ENCODE data around the gene UAP1. TPM values are rescaled to one million over a fixed set of nuclear protein-coding genes. Genes with fewer than 3 reads are reported as not detected.

Gene UAP1
- total and polyA plus RNA-seq, 2 donors (not counting 1 experiment from before 2014, with no cell fraction given): 5.3 to 16.4 TPM

GRCh38 chr1:162564762-162565218, 3.3 kb downstream of the UAP1 start:
- TF ChIP-seq EZH2 (IDR thresholded peaks at IDR 0.05; ENCODE audit: borderline replicate concordance, insufficient read depth, low read depth, low read length, poor library complexity, severe bottlenecking): no peak
- TF ChIP-seq, protein P1, sequence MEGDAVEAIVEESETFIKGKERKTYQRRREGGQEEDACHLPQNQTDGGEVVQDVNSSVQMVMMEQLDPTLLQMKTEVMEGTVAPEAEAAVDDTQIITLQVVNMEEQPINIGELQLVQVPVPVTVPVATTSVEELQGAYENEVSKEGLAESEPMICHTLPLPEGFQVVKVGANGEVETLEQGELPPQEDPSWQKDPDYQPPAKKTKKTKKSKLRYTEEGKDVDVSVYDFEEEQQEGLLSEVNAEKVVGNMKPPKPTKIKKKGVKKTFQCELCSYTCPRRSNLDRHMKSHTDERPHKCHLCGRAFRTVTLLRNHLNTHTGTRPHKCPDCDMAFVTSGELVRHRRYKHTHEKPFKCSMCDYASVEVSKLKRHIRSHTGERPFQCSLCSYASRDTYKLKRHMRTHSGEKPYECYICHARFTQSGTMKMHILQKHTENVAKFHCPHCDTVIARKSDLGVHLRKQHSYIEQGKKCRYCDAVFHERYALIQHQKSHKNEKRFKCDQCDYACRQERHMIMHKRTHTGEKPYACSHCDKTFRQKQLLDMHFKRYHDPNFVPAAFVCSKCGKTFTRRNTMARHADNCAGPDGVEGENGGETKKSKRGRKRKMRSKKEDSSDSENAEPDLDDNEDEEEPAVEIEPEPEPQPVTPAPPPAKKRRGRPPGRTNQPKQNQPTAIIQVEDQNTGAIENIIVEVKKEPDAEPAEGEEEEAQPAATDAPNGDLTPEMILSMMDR (IDR thresholded peaks at IDR 0.05): no peak
- H3K27me3 ChIP-seq (replicated peaks in 1 of 4; ENCODE audit: control extremely low read depth in 1 of 4, control insufficient read depth in 3 of 4, insufficient read depth in 4 of 4, low read length in 3 of 4): no peaks in the 10 kb centered on the region
- Mint-ChIP-seq H3K9me3 (ENCODE audit: insufficient read depth) (no peaks in the 10 kb centered on the region), H3K27ac (no peak overlapping the region), H3K27me3 (no peaks in the 10 kb centered on the region), H3K4me1 (peaks cover 27% of the 10 kb centered on the region), H3K4me3 (no peak overlapping the region)
- no peaks in the 10 kb centered on the region for H3K79me2 ChIP-seq (ENCODE audit: control insufficient read depth, insufficient read depth, low read length)
- DNase-seq (no peak), ATAC-seq (ENCODE audit: low read depth) (no peak)
- H3K36me3 ChIP-seq (replicated peaks in 1 of 2; ENCODE audit: control extremely low read depth in 1 of 2, control insufficient read depth in 1 of 2, extremely low read depth in 1 of 2, insufficient read depth in 2 of 2, low read length in 1 of 2): peaks cover 0 to 1% of the 10 kb centered on the region in 2 experiments
- POLR2A ChIA-PET: no interaction called here
- H4K20me1 ChIP-seq (ENCODE audit: control insufficient read depth, insufficient read depth, low read length, poor library complexity, severe bottlenecking): no peaks in the 10 kb centered on the region
- intact Hi-C loops (cut with micrococcal nuclease): loop anchor here (5.0 to 10.0 kb wide), 2 partner anchors 230 to 797 kb away; partner anchors contain the start of genes ATF6 and HSD17B7
- no peaks in the 10 kb centered on the region for H3K9me3 ChIP-seq (ENCODE audit: control extremely low read depth in 1 of 3, control insufficient read depth in 2 of 3, insufficient read depth in 1 of 3, low read length in 2 of 3)
- CTCF ChIA-PET: no interaction called here
- no peak overlapping the region for H3K4me2 ChIP-seq (replicated peaks; ENCODE audit: low read depth, low read length, poor library complexity, severe bottlenecking)
- no peak overlapping the region for H3K4me3 ChIP-seq (ENCODE audit: control extremely low read depth in 1 of 5, extremely low read depth in 1 of 5, insufficient read depth in 1 of 5, low read depth in 2 of 5, low read length in 4 of 5)
- no peak overlapping the region for H3K27ac ChIP-seq (ENCODE audit: low read length in 2 of 2)
- H3K9ac ChIP-seq (ENCODE audit: low read length): no peak overlapping the region
- peaks cover 11 to 15% of the 10 kb centered on the region in 2 donors for H3K4me1 ChIP-seq (ENCODE audit: control insufficient read depth in 2 of 2, insufficient read depth in 2 of 2, low read length in 2 of 2)
- no peak overlapping the region for H2AFZ ChIP-seq (ENCODE audit: insufficient read depth, low read depth, low read length, poor library complexity, severe bottlenecking)
- no CpG with 5 or more reads among the region's 5 CpGs for WGBS (ENCODE audit: insufficient coverage)

DNA sequence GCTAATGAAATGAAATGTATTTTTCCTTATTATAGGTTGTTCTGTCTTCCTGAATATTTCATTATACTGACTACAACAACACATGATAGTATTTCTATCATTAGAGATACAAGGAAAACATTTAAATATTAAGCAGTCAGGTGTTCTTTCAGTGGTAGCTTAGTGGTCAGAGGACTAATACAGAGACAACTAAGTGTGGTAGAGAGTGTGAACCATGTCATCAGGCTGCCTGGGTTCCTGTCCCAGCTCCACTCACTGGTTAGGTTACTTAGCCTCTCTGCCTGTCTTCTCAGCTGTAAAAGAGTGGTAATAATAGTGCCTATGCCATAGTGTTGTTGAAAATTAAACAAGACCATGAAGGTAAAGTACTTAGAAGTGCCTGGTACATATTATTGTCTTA, 3.9 kb downstream of the UAP1 start:
- Mint-ChIP-seq H3K4me1 (peaks cover 23% of the 10 kb centered on the region), H3K27ac (no peak overlapping the region), H3K4me3 (no peak overlapping the region), H3K9me3 (ENCODE audit: insufficient read depth) (no peaks in the 10 kb centered on the region), H3K27me3 (no peaks in the 10 kb centered on the region)
- ChIA-PET CTCF (no interaction called here), POLR2A (no interaction called here)
- DNase-seq (no peak), ATAC-seq (ENCODE audit: low read depth) (no peak)
- intact Hi-C loops (cut with micrococcal nuclease): loop anchor here (10.0 kb wide), 1 partner anchor 229 kb away; the partner anchor contains the start of gene HSD17B7
- H3K9me3 ChIP-seq (ENCODE audit: control extremely low read depth in 1 of 3, control insufficient read depth in 2 of 3, insufficient read depth in 1 of 3, low read length in 2 of 3): no peaks in the 10 kb centered on the region
- H3K9ac ChIP-seq (ENCODE audit: low read length): no peak overlapping the region
- peaks cover 11 to 15% of the 10 kb centered on the region in 2 donors for H3K4me1 ChIP-seq (ENCODE audit: control insufficient read depth in 2 of 2, insufficient read depth in 2 of 2, low read length in 2 of 2)
- TF ChIP-seq, protein P1 (IDR thresholded peaks at IDR 0.05): no peak
- no peak for TF ChIP-seq EZH2 (IDR thresholded peaks at IDR 0.05; ENCODE audit: borderline replicate concordance, insufficient read depth, low read depth, low read length, poor library complexity, severe bottlenecking)
- no peaks in the 10 kb centered on the region for H3K79me2 ChIP-seq (ENCODE audit: control insufficient read depth, insufficient read depth, low read length)
- no peaks in the 10 kb centered on the region for H4K20me1 ChIP-seq (ENCODE audit: control insufficient read depth, insufficient read depth, low read length, poor library complexity, severe bottlenecking)
- peaks cover 0 to 1% of the 10 kb centered on the region in 2 experiments for H3K36me3 ChIP-seq (replicated peaks in 1 of 2; ENCODE audit: control extremely low read depth in 1 of 2, control insufficient read depth in 1 of 2, extremely low read depth in 1 of 2, insufficient read depth in 2 of 2, low read length in 1 of 2)
- H3K27ac ChIP-seq (ENCODE audit: low read length in 2 of 2): no peak overlapping the region
- H3K27me3 ChIP-seq (replicated peaks in 1 of 4; ENCODE audit: control extremely low read depth in 1 of 4, control insufficient read depth in 3 of 4, insufficient read depth in 4 of 4, low read length in 3 of 4): no peaks in the 10 kb centered on the region
- H3K4me3 ChIP-seq (ENCODE audit: control extremely low read depth in 1 of 5, extremely low read depth in 1 of 5, insufficient read depth in 1 of 5, low read depth in 2 of 5, low read length in 4 of 5): no peak overlapping the region
- H3K4me2 ChIP-seq (replicated peaks; ENCODE audit: low read depth, low read length, poor library complexity, severe bottlenecking): no peak overlapping the region
- no peak overlapping the region for H2AFZ ChIP-seq (ENCODE audit: insufficient read depth, low read depth, low read length, poor library complexity, severe bottlenecking)
